Fibroblast of gingiva (primary cell): ENCODE data around the gene APOL1.
A peak's percentile ranks its signal among the peaks of the same experiment; 100 is the strongest.
"Not testable (repeated sequence)": the region's sequence is repeated elsewhere in the genome, so short reads cannot be mapped to it uniquely, and the experiment has no call there.

Source experiments
- DNase-seq: peaks from one replicate; pipeline ENCODE4 v3.0.0-alpha.2; 2011; ENCODE audit warnings: low read depth

The APOL1 gene

DNA sequence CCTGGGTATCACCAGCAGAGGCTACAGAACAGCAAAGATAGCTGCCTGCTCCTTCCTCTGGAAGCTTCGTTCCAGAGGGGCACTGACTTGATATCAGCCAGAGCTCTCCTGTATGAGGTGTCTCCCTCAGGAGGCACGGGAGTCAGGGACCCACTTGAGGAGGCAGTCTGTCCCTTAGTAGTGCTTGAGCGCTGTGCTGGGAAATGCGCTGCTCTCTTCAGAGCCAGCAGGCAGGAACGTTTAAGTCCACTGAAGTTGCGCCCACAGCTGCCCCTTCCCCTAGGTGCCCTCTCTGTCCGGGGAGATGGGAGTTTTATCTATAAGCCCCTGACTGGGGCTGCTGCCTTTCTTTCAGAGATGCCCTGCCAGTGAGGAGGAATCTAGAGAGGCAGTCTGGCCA lies 18.3 kb downstream of the APOL1 start:
- DNase-seq = not testable (repeated sequence)

DNA sequence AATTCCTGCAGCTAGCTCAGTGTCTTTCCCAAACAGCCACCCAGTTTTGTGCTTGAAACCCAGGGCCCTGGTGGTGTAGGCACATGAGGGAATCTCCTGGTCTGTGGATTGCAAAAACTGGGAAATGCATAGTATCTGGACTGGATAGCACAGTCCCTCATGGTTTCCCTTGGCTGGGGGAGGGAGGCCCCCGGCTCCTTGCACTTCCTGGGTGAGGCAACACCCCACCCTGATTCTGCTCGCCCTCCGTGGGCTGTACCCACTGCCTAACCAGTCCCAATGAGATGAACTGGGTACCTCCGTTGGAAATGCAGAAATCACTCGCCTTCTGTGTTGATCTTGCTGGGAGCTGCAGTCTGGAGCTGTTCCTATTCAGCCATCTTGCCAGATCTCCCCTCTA lies 19.0 kb downstream of the APOL1 start:
- not testable (repeated sequence) for DNase-seq

DNA sequence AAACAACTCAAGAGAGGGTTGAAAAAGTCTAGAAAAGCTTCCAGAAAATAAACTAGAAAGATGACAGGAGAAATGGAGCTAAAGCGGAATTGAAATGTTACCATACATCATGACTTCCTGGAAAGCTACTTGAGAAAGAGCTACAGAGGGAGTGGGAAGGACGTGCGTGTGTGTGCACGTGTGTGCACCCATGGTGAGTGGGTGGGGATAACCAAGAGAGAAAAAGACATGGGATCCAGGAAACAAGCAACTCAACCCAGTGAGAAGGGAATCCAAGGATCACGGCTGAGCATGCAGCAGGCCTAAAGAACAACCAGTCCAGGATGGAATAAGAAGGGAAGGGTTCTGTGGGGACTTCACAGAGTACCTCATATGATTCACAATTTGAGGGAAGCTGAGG lies 21.6 kb downstream of the APOL1 start:
- DNase-seq = no peak

DNA sequence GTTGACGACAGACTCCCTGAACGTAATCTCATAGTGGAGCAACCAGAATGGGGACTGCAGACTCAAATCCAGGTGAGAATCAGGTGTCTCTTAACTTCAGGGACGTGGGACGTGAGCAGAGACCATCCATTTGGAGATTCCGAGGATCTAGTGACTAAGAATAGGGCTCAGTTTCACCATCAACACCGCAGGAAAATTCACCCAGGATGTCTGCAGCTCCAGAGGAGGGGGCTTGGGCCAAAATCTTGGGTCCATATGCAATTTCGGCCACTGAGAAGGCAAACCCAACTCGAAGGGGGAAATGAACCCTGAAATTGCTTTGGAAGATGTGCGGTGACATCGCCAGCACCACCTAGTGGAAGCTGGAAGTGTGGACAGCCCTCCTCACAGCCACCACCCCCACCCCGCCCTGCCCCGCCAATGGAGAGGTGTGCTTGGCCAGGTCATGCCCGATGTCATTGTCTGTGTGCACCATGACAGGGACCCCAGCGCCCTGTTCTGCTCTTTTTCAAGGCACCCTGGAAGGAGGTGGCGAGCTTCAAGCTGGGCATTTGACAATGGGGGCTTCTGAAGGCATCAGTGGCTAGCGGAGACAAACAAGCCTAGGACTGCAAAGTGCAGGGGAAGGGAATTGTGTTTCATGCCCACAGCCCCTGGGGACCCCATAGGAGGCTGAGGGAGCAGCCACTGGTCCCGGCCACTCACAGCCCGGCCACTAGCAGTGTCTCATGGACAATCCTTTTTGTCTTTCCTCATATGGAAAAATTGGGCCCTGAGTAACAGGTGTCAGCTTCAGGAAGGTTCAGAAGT lies 24.8 kb downstream of the APOL1 start:
- peak; percentile 47 for DNase-seq

DNA sequence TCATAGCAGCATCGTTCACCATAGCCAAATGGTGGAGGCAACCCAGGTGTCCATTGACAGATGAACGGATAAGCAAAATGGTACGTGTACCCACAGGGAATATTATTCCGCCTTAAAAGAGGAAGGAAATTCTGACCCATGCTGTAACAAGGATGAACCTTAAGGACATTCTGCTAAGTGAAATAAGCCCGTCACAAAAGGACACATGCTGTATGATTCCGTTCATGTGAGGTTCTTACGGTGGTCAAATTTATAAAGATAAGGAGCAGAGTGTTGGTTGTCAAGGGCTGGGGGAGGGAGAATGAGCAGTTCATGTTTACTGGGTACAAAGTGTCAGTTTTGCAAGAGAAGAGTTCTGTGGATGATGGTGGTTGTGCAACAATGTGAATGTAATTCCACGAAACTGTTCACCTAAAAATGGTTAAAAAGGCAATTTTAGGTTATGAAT lies 26.3 kb downstream of the APOL1 start:
- DNase-seq = no peak

DNA sequence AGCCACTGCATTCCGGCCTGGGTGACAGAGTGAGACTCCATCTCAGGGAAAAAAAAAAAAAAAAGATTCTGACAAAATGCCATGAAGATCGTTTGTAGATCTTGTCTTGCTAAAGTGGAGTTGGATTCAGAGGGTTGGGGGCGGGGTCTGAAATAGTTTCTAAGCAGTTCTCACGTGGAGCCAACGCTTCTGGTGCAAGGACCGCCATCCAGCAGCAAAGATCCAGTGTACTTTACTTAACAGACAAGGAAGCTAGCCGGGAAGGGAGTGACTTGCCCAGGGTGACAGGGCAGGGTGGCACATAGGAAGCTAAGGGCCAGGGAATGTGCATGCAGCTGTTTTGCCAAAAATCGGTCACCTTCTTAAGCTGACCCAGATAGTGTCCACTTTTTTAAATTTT lies 27.4 kb downstream of the APOL1 start:
- DNase-seq = no peak

DNA sequence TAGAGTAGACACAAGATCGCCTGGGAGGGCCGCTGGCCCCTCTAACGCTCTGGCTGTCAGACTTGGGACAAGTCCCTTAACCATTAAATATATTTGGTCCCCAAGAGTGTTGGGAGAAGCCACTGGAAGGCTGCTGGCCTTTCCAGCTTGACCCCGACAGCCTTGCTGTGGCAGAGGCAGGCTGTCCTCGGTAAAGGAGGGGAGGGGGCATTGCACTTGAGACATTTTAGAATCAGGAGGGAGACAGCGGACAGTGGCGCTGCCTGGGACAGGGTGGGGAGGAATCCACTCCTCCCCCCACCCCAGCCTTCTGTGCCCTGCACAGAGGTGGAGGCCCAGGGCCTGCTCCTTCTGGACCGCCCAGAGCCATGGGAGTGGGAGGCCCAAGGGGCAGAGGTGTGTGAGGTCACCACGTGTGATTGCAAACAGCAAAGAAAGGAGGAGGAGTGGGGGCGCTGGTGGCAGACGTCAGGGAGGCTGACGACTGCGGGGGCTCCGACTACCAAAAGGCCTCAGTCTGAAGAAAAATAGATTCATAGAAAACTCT lies 28.9 kb downstream of the APOL1 start:
- no peak for DNase-seq

DNA sequence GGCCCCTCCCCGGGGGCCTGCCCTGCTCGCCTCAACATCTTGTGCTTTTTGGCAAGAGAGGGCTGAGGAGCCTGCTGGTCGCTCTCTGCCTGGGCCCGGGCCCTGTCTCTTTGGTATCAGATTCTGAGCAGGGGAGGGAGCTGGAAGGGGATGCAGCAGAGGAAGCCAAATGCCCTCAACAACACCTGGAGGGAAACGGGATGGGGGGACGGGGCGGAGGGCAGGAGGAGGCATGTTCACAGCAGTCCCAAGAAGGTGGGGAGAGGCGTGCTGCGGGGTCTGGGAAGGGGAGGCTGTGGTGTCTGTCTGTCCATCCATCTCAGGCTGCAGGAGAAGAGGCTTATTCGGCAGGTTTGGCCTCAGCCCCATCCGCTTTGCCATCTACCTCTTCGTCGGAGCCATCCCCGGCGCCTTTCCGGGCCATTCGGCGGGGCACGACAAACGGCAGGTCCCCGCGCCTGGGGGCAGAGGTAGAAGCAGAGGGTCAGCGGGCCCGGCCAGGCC lies 29.4 kb downstream of the APOL1 start:
- DNase-seq = no peak

DNA sequence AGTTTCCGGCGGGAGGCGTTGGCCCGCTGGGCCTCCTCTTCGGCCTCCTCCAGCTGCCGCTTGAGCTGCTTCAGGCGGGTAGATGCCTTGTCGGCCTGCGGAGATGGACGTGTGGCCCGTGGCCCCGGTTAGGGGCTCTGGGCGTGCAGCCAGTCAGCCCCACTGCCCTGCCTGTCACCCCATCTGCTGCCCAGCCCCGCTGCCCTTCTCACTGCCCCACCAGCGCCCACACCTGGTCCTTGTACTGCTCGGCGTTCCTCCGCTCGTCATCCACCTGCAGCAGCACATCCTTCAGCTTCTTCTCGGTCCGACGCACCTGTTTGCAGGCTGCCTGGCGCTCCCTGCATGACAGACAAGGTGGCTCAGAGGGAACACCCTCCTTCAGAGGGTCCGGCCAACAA lies 31.2 kb downstream of the APOL1 start:
- no peak for DNase-seq

DNA sequence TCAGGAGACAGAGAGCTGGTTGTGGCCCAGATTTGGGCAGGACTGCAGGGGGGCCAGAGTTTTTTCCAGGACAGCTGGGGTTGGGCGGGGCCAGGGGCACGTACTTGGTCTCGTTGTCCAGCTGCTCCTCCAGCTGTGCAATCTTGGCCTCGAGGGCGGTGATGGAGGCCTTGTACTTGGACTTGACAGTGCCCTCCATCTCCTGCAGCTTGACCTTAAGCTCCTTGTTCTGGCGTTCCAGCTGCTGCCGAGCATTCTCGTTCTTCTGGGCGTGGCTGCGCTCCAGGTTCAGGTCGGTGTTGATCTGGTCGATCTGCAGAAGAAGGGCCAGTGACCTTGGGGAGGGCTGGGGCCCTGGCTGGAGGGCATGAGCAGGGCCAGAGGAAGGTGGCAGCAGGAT lies 32.1 kb downstream of the APOL1 start:
- no peak for DNase-seq

DNA sequence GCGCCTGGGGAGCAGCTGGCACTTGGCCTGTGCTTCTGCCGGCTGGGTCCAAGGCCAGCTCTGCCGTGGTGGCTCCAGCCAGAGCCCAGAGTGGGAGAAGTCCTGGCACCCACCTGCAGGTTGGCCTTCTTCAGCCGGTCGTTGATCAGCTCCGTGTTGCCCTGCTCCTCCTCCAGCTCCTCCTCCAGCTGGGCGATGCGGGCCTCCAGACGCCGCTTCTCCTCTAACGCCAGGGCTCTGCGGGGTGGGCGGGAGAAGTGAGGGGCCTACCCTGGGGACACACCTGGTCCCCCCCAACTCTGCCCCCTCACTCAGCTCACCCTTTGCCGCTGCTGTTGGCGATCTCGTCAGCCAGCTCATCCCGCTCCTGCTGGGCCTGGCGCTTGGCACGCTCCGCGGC lies 32.6 kb downstream of the APOL1 start:
- DNase-seq = no peak

DNA sequence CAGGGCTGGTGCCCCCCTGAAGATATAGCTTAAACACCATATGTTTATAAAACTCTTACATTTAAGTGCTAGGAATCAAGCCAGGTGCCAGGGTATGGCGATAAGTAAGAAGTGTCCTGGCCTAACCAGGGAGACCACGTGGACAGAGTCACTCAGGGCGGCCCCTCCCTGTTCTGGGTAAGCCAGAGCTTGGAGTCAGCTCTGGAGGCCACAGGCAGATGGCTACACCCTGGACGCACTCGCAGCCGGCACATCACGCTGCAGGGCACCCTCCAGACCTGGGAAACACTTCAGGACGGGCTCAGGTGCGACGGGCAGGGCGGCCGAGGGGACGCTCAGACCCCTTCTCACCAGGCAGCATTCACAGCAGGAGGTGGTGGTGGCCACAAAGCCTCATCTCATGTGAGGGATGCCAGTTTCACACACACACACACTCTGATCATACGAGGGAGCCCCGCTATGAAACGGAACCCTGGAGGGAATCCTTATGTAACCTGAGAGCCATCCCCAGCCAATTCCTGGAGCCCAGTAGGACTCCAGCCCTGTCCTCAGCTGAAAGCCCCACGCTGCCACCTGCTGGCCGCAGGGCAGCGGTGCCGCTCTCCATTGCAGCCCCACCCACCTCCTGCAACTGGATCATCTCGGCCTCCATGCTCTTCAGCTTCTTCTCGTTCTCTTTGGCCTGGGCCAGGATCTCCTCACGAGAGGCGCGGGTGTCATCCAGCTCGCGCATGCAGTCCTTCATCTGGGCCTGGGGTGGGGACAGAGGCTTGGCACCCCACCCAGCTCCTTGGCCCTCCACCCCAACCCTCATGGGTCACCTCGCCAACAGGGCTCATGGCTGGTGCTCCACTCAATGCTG lies 33.4 kb downstream of the APOL1 start:
- peak; percentile 72 for DNase-seq

DNA sequence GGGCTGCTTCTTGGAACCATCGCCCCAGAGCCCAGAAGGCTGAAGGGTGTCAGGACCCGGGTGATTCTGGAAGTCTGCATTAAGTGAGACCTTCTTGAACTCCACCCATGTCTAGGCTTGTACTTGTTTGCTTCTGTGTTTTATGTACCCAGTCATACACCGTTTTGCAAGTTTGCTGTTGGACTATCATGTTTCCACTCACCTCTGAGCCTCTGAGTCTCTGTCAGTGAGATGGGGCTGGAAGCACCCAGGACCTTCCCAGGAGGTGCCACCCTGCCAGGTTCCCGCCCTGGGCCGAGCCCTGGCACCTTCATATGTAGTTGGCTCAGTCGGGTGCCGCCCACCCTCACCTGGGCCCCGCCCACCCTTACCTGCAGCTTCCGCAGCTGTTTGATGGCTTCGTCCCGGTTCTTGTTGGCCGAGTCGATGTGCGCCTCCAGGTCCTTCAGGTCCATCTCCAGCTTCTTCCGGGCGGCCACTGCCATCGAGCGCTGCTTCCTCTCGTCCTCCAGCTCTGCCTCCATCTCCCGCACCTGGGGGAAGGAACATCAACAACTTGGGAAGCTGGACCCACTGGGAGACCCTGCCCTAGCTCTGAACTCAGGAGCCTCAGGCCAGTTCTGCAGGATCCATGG lies 35.1 kb downstream of the APOL1 start:
- peak; percentile 48 for DNase-seq

DNA sequence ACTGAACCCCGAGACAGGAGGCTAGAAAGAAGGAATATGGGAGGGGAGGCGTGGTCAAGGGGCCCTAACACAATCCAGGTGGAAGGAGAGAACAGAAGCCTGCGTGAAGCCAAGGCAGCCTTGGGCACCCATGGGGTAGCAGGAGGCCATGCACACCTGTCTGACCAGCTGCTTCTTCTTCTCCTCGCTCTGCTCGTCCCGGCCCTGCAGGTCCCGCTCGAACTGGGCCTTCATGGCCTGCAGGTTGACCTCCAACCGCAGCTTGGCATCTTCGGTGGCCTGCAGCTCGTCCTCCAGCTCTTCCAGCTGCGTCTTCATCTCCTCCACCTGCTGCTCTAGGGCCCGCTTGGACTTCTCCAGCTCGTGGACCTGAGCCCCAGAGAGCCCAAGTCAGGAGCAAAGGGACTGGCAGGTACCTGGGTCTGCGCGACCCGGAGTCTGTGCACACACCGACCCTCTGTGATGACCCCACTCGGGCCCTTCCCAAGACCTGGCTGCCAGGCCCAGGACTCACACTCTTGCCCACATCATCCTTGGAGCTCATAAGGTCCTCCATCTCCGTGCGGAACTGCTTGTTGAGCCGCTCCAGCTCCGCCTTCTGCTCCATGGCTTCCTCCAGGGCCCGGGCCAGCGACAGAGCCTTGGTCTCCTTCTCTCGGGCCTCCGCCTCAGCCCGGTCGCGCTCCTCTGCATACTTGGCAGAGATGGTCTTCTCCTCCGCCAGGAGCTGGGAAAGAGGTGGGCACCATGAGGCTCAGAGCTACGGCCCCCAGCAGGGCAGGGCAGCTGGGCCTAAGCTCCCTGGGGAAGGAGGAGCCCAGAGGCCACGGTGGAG lies 35.9 kb downstream of the APOL1 start:
- DNase-seq = no peak

DNA sequence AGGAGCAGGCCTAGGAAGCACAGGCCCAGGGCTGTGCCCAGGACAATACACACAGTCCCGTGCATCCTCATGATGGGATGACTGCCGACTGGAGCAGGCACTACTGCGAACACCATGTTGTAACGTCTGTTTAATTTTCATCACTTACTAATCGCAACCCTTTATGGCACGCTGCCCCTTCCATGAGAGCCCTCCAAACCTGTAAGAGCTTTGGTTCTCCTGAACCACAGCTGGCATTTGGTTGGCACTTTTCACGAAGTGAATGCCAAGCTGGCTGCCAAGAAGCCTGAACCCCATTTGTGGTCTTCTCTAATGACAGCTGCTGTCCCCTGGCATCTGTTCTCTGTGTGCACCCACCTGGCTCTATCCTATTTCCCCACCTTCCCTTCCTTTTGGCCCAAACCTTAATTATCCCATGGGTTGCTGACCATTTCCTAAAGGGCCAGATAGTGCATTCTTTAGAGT lies 36.5 kb downstream of the APOL1 start:
- DNase-seq = no peak

DNA sequence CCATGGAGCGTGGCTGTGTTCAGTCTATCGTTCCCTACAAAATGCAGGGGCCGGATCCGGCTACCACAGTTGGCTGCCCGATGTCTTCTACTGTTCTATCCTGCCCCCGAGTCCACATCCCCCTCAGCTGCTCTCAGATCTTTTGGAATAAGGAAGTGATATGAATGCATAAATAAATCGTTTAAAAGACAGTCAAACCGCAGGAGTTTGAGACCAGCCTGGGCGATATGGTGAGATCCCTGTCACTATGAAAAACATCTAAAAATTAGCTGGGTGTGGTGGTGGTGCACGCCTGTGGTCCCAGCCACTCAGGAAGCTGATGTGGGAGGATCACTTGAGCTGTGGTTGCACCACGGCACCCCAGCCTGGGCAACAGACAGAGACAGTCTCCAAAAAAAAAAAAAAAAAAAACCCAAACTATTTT lies 37.0 kb downstream of the APOL1 start:
- not testable (repeated sequence) for DNase-seq

DNA sequence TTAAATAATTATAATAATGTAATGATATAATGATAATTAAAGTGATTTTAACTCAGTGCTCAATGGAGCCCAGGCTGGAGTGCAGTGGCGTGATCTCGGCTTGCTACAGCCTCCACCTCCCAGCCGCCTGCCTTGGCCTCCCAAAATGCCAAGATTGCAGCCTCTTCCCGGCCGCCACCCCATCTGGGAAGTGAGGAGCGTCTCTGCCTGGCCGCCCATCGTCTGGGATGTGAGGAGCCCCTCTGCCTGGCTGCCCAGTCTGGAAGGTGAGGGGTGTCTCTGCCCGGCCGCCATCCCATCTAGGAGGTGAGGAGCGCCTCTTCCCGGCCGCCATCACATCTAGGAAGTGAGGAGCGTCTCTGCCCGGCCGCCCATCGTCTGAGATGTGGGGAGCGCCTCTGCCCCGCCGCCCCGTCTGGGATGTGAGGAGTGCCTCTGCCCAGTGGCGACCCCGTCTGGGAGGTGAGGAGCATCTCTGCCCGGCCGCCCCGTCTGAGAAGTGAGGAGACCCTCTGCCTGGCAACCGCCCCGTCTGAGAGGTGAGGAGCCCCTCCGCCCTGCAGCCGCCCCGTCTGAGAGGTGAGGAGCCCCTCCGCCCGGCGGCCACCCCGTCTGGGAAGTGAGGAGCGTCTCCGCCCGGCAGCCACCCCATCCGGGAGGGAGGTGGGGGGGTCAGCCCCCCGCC lies 37.6 kb downstream of the APOL1 start:
- DNase-seq = not testable (repeated sequence)

DNA sequence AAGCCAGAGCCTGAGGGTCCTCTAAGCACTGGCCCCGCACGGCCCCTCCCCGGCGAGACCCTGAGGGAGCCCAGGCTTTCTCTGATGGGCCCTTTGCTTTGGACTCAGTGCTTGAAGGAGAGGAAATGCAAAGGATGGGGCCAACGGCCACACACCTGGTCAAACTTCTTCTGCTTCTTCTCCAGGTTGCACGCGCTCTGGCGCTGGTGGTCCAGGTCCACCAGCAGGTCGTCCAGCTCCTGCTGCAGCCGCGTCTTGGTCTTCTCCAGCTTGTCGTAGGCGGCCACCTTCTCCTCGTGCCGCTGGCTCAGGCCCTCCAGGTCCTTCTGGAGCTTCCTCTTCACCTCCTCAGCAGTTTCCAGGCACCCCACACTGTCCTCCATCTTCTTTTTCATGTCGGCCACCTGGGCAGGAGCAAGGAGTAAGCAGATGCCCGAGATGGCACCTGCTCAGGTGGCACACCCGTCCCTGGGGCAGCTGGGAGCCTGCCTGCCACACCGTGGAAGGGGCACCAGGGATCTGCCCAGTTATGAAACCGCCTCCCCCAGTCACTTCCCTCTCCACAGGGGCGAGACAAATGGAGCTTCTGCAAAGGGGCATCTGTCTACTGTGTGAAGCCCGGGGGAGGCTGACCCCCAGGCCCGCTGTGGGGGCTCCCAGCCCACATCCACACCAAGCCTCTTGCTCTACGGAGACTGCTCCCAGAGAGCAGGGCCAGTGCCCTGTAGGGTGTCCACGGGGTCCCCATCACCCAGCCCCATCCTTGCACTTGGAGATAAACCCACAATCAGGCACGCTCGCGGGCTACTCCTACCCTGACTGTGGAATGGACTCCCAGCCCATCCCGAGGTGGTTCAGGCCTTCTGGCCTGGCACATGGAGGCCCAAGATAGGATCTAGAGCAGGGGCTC lies 39.2 kb downstream of the APOL1 start:
- no peak for DNase-seq

DNA sequence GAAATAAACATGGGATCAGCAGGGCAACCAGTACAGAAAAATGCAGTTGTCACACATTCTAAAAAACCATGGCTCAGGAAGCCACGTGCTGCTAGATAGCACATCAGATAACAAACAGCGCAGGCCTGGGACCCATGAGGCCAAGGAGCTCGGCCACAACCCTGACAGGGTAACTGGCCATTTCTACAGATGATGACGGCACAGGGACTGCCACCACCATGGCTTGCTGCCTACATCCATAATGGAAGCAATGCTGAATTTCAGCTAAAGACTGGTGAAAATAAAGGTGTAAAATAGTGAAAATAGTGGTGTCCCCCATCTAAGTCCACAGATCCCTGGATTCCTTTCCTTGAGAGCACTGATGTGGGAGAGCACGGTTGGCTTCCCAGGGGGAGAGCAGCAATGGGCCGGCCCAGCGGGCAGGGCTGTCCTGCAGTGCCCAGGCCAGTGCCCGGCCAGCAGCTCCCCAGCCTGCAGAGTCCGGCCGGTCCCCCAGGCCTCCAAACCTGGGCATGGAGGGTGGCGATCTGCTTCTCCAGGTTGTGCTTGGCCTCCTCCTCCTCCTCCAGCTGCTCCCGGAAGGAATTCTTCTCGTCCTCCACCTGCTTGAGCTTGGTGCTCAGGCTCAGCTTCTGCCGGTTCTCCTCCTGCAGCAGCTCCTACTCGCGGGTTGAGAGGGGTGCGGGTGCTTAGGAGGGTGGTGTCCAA lies 40.0 kb downstream of the APOL1 start:
- DNase-seq = no peak
